ENCODE measurements around the gene COL6A1. TPM values are rescaled to one million over a fixed set of nuclear protein-coding genes. Genes with fewer than 3 reads are reported as not detected.

COL6A1 gene
- total RNA-seq, 1 experiment from 2014 or later: 221 TPM

DNA sequence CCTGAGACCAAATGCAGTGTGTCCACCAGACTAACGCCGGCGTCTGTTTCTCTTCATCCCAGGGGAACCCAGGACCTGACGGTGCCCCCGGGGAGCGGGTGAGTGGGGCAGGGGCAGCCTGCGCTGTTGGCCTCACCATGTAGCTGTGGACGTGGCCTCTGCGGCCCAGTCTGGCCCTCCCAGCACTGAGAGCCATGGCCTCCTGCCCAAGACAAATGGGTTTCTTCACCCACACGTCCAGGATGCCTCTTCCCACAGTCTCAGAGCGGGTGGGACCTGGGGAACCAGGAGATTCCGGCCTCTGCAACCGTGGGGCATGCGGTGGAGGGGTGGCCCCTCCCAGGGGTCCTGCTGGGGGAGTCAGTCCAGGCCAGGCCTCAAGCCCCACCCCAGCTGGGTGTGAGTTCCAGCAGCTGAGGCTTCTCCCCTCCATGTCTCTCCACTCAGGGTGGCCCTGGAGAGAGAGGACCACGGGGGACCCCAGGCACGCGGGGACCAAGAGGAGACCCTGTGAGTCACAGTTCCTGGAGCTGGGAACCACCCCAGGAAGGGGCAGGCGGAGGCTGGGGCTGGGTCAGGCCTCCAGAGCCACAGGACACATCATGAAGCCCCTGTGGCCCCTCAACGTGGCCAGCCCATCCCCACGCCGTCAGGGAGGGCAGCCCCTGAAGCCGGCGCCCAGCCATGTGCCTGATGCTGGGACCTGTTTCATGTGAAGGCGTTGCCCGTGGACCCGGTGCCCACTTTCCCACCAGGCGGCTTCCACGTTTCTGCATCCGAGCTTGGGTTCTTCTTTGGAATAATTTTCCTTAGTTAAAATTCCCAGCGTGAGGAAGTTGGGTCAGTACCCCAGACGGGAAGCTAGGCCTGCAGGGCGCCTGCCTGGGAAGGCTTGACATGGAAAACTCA is 11.0 kb downstream of the COL6A1 start:
- CTCF ChIA-PET: interaction anchor here (1.2 kb wide), 1 partner anchor 151 kb away, joined by 3 read pairs; no protein-coding TSS in a partner anchor
- POLR2A ChIA-PET: no interaction called here

More for the DNA sequence above, 11.0 kb downstream of the COL6A1 start:
- Mint-ChIP-seq H3K9me3 (no peaks in the 10 kb centered on the region), H3K27ac (no peak overlapping the region), H3K36me3 (peaks cover 9% of the 10 kb centered on the region; the same call in 1 of the 2 replicates), H3K27me3 (ENCODE audit: low read depth) (no peaks in the 10 kb centered on the region), H3K4me1 (no peaks in the 10 kb centered on the region), H3K4me3 (no peak overlapping the region)
- ATAC-seq (no peak), DNase-seq (ENCODE audit: low spot score) (peak; percentile 7)
- TF ChIP-seq, protein P1, sequence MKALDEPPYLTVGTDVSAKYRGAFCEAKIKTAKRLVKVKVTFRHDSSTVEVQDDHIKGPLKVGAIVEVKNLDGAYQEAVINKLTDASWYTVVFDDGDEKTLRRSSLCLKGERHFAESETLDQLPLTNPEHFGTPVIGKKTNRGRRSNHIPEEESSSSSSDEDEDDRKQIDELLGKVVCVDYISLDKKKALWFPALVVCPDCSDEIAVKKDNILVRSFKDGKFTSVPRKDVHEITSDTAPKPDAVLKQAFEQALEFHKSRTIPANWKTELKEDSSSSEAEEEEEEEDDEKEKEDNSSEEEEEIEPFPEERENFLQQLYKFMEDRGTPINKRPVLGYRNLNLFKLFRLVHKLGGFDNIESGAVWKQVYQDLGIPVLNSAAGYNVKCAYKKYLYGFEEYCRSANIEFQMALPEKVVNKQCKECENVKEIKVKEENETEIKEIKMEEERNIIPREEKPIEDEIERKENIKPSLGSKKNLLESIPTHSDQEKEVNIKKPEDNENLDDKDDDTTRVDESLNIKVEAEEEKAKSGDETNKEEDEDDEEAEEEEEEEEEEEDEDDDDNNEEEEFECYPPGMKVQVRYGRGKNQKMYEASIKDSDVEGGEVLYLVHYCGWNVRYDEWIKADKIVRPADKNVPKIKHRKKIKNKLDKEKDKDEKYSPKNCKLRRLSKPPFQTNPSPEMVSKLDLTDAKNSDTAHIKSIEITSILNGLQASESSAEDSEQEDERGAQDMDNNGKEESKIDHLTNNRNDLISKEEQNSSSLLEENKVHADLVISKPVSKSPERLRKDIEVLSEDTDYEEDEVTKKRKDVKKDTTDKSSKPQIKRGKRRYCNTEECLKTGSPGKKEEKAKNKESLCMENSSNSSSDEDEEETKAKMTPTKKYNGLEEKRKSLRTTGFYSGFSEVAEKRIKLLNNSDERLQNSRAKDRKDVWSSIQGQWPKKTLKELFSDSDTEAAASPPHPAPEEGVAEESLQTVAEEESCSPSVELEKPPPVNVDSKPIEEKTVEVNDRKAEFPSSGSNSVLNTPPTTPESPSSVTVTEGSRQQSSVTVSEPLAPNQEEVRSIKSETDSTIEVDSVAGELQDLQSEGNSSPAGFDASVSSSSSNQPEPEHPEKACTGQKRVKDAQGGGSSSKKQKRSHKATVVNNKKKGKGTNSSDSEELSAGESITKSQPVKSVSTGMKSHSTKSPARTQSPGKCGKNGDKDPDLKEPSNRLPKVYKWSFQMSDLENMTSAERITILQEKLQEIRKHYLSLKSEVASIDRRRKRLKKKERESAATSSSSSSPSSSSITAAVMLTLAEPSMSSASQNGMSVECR (CRISPR knock-in tag; IDR thresholded peaks at IDR 0.05; ENCODE audit: borderline replicate concordance): no peak
- TF ChIP-seq, protein P2, sequence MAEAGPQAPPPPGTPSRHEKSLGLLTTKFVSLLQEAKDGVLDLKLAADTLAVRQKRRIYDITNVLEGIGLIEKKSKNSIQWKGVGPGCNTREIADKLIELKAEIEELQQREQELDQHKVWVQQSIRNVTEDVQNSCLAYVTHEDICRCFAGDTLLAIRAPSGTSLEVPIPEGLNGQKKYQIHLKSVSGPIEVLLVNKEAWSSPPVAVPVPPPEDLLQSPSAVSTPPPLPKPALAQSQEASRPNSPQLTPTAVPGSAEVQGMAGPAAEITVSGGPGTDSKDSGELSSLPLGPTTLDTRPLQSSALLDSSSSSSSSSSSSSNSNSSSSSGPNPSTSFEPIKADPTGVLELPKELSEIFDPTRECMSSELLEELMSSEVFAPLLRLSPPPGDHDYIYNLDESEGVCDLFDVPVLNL (CRISPR knock-in tag; IDR thresholded peaks at IDR 0.05; ENCODE audit: borderline replicate concordance, low read depth): no peak
- TF ChIP-seq, protein P3, sequence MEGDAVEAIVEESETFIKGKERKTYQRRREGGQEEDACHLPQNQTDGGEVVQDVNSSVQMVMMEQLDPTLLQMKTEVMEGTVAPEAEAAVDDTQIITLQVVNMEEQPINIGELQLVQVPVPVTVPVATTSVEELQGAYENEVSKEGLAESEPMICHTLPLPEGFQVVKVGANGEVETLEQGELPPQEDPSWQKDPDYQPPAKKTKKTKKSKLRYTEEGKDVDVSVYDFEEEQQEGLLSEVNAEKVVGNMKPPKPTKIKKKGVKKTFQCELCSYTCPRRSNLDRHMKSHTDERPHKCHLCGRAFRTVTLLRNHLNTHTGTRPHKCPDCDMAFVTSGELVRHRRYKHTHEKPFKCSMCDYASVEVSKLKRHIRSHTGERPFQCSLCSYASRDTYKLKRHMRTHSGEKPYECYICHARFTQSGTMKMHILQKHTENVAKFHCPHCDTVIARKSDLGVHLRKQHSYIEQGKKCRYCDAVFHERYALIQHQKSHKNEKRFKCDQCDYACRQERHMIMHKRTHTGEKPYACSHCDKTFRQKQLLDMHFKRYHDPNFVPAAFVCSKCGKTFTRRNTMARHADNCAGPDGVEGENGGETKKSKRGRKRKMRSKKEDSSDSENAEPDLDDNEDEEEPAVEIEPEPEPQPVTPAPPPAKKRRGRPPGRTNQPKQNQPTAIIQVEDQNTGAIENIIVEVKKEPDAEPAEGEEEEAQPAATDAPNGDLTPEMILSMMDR (IDR thresholded peaks at IDR 0.05): no peak
- TF ChIP-seq HMGA2 (CRISPR knock-in tag; IDR thresholded peaks at IDR 0.05): no peak
- no peak for TF ChIP-seq TEAD1 (CRISPR knock-in tag; IDR thresholded peaks at IDR 0.05)
- TF ChIP-seq ZNF121 (CRISPR knock-in tag; IDR thresholded peaks at IDR 0.05): no peak
- no peak for TF ChIP-seq TP53 (CRISPR knock-in tag; IDR thresholded peaks at IDR 0.05)
- TF ChIP-seq, protein P4, sequence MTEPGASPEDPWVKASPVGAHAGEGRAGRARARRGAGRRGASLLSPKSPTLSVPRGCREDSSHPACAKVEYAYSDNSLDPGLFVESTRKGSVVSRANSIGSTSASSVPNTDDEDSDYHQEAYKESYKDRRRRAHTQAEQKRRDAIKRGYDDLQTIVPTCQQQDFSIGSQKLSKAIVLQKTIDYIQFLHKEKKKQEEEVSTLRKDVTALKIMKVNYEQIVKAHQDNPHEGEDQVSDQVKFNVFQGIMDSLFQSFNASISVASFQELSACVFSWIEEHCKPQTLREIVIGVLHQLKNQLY (CRISPR knock-in tag; IDR thresholded peaks at IDR 0.05): no peak
- TF ChIP-seq, protein P5, sequence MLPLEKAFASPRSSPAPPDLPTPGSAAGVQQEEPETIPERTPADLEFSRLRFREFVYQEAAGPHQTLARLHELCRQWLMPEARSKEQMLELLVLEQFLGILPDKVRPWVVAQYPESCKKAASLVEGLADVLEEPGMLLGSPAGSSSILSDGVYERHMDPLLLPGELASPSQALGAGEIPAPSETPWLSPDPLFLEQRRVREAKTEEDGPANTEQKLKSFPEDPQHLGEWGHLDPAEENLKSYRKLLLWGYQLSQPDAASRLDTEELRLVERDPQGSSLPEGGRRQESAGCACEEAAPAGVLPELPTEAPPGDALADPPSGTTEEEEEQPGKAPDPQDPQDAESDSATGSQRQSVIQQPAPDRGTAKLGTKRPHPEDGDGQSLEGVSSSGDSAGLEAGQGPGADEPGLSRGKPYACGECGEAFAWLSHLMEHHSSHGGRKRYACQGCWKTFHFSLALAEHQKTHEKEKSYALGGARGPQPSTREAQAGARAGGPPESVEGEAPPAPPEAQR (CRISPR knock-in tag; IDR thresholded peaks at IDR 0.05): no peak
- TF ChIP-seq FOXP1 (CRISPR knock-in tag; IDR thresholded peaks at IDR 0.05; ENCODE audit: borderline replicate concordance): no peak
- TF ChIP-seq, protein P6, sequence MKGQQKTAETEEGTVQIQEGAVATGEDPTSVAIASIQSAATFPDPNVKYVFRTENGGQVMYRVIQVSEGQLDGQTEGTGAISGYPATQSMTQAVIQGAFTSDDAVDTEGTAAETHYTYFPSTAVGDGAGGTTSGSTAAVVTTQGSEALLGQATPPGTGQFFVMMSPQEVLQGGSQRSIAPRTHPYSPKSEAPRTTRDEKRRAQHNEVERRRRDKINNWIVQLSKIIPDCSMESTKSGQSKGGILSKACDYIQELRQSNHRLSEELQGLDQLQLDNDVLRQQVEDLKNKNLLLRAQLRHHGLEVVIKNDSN (CRISPR knock-in tag; IDR thresholded peaks at IDR 0.05): no peak
- TF ChIP-seq GABPB1 (CRISPR knock-in tag; IDR thresholded peaks at IDR 0.05): no peak
- TF ChIP-seq ZNF396 (CRISPR knock-in tag; IDR thresholded peaks at IDR 0.05; ENCODE audit: borderline replicate concordance): no peak
- TF ChIP-seq, protein P7, sequence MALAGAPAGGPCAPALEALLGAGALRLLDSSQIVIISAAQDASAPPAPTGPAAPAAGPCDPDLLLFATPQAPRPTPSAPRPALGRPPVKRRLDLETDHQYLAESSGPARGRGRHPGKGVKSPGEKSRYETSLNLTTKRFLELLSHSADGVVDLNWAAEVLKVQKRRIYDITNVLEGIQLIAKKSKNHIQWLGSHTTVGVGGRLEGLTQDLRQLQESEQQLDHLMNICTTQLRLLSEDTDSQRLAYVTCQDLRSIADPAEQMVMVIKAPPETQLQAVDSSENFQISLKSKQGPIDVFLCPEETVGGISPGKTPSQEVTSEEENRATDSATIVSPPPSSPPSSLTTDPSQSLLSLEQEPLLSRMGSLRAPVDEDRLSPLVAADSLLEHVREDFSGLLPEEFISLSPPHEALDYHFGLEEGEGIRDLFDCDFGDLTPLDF (CRISPR knock-in tag; IDR thresholded peaks at IDR 0.05): no peak
- no peak for TF ChIP-seq ZNF416 (CRISPR knock-in tag; IDR thresholded peaks at IDR 0.05)
- TF ChIP-seq, protein P8, sequence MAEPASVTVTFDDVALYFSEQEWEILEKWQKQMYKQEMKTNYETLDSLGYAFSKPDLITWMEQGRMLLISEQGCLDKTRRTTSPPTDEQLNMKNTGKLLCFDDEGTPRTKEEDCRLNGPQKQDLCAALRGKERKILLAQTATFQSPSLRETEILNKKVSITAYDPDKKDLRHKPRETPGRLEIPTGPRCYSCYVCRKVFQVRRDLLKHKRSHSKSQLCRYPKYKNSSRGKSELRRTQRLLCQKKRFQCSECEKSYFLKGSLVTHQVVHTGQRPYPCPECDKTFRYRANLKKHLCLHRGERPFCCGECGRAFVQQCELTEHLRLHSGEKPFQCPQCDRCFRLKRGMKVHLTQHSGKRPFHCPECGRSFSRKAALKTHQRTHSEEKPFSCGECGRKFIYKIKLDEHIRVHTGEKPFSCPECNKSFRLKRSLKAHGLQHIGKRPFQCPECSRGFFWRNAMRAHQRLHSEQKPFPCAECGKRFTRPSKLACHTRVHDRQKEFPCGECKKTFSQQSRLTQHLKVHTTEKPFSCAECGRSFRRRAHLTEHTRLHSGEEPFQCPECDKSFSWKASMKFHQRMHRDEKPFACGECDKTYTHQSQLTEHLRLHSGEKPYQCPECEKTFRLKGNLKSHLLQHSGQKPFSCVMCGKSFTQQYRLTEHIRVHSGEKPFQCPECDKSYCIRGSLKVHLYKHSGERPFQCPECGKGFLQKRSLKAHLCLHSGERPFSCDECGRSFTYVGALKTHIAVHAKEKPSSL (CRISPR knock-in tag; conservative IDR thresholded peaks at IDR 0.05): no peak
